ENCODE data around the gene YWHAH.

YWHAH gene

GRCh38 chr22:31923136-31923535 is 21.2 kb upstream of the YWHAH start:
- no peak overlapping the region for H3K27ac ChIP-seq
- TF ChIP-seq CTCF (IDR thresholded peaks at IDR 0.05) (no peak), ZFX (IDR thresholded peaks at IDR 0.05; ENCODE audit: borderline replicate concordance) (no peak)

GRCh38 chr22:31923747-31924146 is 20.6 kb upstream of the YWHAH start:
- no peak overlapping the region for H3K27ac ChIP-seq
- no peak for TF ChIP-seq CTCF (IDR thresholded peaks at IDR 0.05)
- TF ChIP-seq ZFX (IDR thresholded peaks at IDR 0.05; ENCODE audit: borderline replicate concordance), result no peak

GRCh38 chr22:31925056-31925455 is 19.3 kb upstream of the YWHAH start:
- H3K27ac ChIP-seq, result no peak overlapping the region
- TF ChIP-seq ZFX (IDR thresholded peaks at IDR 0.05; ENCODE audit: borderline replicate concordance) (no peak), CTCF (IDR thresholded peaks at IDR 0.05) (no peak)

GRCh38 chr22:31926024-31926423 is 18.3 kb upstream of the YWHAH start:
- H3K27ac ChIP-seq, result no peak overlapping the region
- TF ChIP-seq ZFX (IDR thresholded peaks at IDR 0.05; ENCODE audit: borderline replicate concordance) (no peak), CTCF (IDR thresholded peaks at IDR 0.05) (no peak)

GRCh38 chr22:31926969-31927368 is 17.4 kb upstream of the YWHAH start:
- H3K27ac ChIP-seq, result no peak overlapping the region
- TF ChIP-seq CTCF (IDR thresholded peaks at IDR 0.05) (no peak), ZFX (IDR thresholded peaks at IDR 0.05; ENCODE audit: borderline replicate concordance) (no peak)

GRCh38 chr22:31927562-31927961 is 16.8 kb upstream of the YWHAH start:
- H3K27ac ChIP-seq, result no peak overlapping the region
- TF ChIP-seq CTCF (IDR thresholded peaks at IDR 0.05) (no peak), ZFX (IDR thresholded peaks at IDR 0.05; ENCODE audit: borderline replicate concordance) (no peak)

- no peak overlapping the region for H3K27ac ChIP-seq
- TF ChIP-seq ZFX (IDR thresholded peaks at IDR 0.05; ENCODE audit: borderline replicate concordance) (no peak), CTCF (IDR thresholded peaks at IDR 0.05) (no peak)
These were observed 15.0 kb upstream of the YWHAH start for GRCh38 chr22:31929167-31929930.
